ENCODE data around the gene BLID. TPM values are rescaled to one million over a fixed set of nuclear protein-coding genes. Genes with fewer than 3 reads are reported as not detected.

Gene BLID
- total RNA-seq, 1 donor from 2014 or later, result not detected

GRCh38 chr11:122149202-122149601 is 33.2 kb upstream of the BLID start:
- DNase-seq (no peak), ATAC-seq (ENCODE audit: low read depth) (no peak)
- CTCF ChIA-PET, result no interaction called here
- H3K27me3 Mint-ChIP-seq, result peaks cover 4% of the 10 kb centered on the region
- no peak for TF ChIP-seq CTCF (IDR thresholded peaks at IDR 0.05)
- intact Hi-C loops (cut with micrococcal nuclease), result no loop called here
- H3K36me3 Mint-ChIP-seq (ENCODE audit: low read depth), result no peaks in the 10 kb centered on the region
- H3K4me3 Mint-ChIP-seq, result no peak overlapping the region
- no peaks in the 10 kb centered on the region for H3K9me3 Mint-ChIP-seq
- H3K4me1 Mint-ChIP-seq, result no peaks in the 10 kb centered on the region
- POLR2A ChIA-PET, result no interaction called here
- no peak overlapping the region for H3K27ac Mint-ChIP-seq

- H3K27ac Mint-ChIP-seq, result no peak overlapping the region
These were observed 30.5 kb upstream of the BLID start for GRCh38 chr11:122146475-122146874.

GRCh38 chr11:122145715-122146274 is 29.8 kb upstream of the BLID start:
- intact Hi-C loops (cut with micrococcal nuclease), result no loop called here
- POLR2A ChIA-PET, result no interaction called here
- H3K9me3 Mint-ChIP-seq, result no peaks in the 10 kb centered on the region
- no peaks in the 10 kb centered on the region for H3K36me3 Mint-ChIP-seq (ENCODE audit: low read depth)
- no peaks in the 10 kb centered on the region for H3K4me1 Mint-ChIP-seq
- CTCF ChIA-PET, result no interaction called here
- H3K27ac Mint-ChIP-seq, result no peak overlapping the region
- DNase-seq (no peak), ATAC-seq (ENCODE audit: low read depth) (no peak)
- H3K4me3 Mint-ChIP-seq, result no peak overlapping the region
- H3K27me3 Mint-ChIP-seq, result peaks cover 5% of the 10 kb centered on the region
- TF ChIP-seq CTCF (IDR thresholded peaks at IDR 0.05), result no peak

More at GRCh38 chr11:122146475-122146874, 30.5 kb upstream of the BLID start:
- H3K4me3 Mint-ChIP-seq, result no peak overlapping the region
- no peak for ATAC-seq (ENCODE audit: low read depth)
- ChIA-PET CTCF (no interaction called here), POLR2A (no interaction called here)
- H3K9me3 Mint-ChIP-seq, result no peaks in the 10 kb centered on the region
- intact Hi-C loops (cut with micrococcal nuclease), result no loop called here
- peaks cover 5% of the 10 kb centered on the region for H3K27me3 Mint-ChIP-seq
- no peaks in the 10 kb centered on the region for H3K4me1 Mint-ChIP-seq
- H3K36me3 Mint-ChIP-seq (ENCODE audit: low read depth), result no peaks in the 10 kb centered on the region
- TF ChIP-seq CTCF (IDR thresholded peaks at IDR 0.05), result no peak
- DNase-seq, result no peak

GRCh38 chr11:122144752-122145151 is 28.7 kb upstream of the BLID start:
- peaks cover 5% of the 10 kb centered on the region for H3K27me3 Mint-ChIP-seq
- ATAC-seq (ENCODE audit: low read depth) (no peak), DNase-seq (no peak)
- no peak overlapping the region for H3K27ac Mint-ChIP-seq
- no peaks in the 10 kb centered on the region for H3K36me3 Mint-ChIP-seq (ENCODE audit: low read depth)
- CTCF ChIA-PET, result no interaction called here
- POLR2A ChIA-PET, result no interaction called here
- H3K4me1 Mint-ChIP-seq, result no peaks in the 10 kb centered on the region
- TF ChIP-seq CTCF (IDR thresholded peaks at IDR 0.05), result no peak
- H3K9me3 Mint-ChIP-seq, result no peaks in the 10 kb centered on the region
- H3K4me3 Mint-ChIP-seq, result no peak overlapping the region
- intact Hi-C loops (cut with micrococcal nuclease), result no loop called here

GRCh38 chr11:122141725-122142124 is 25.7 kb upstream of the BLID start:
- intact Hi-C loops (cut with micrococcal nuclease), result no loop called here
- Mint-ChIP-seq H3K4me1 (no peaks in the 10 kb centered on the region), H3K4me3 (no peak overlapping the region), H3K27me3 (peaks cover 5% of the 10 kb centered on the region), H3K9me3 (no peaks in the 10 kb centered on the region), H3K36me3 (ENCODE audit: low read depth) (no peaks in the 10 kb centered on the region), H3K27ac (no peak overlapping the region)
- no peak for TF ChIP-seq CTCF (IDR thresholded peaks at IDR 0.05)
- DNase-seq, result no peak
- ChIA-PET CTCF (no interaction called here), POLR2A (no interaction called here)
- no peak for ATAC-seq (ENCODE audit: low read depth)
